H1 (cell line): ENCODE data around the gene SCAPER. TPM values are rescaled to one million over a fixed set of nuclear protein-coding genes. Genes with fewer than 3 reads are reported as not detected.

ENCODE experiments used
- CTCF ChIA-PET: fragments of 300-600 bp; sonication (Branson Sonifier 250); formaldehyde crosslinking; loops from one replicate; lab custom pipeline; 2021; ENCODE audit not compliant: partially characterized antibody; lab: Charles Lee
- POLR2A ChIA-PET: fragments of 300-600 bp; sonication (Branson Sonifier 250); formaldehyde crosslinking; loops from one replicate; lab custom pipeline; 2021; ENCODE audit warnings: inconsistent platforms; ENCODE audit not compliant: partially characterized antibody; lab: Charles Lee
- DNase-seq, 2 experiments: peaks; one replicate each; pipeline versions ENCODE4 v3.0.0 to v3.0.0-alpha.2; 2010 to 2022; ENCODE audit warnings: low spot score in 2 of 2, low read depth in 1 of 2, mixed read lengths in 1 of 2
- FAIRE-seq: peaks from 2 replicates; lab custom pipeline; 2011; peaks lifted over from hg19 to GRCh38; lab: Jason Lieb, UNC
- H2AFZ ChIP-seq: 2 replicates; pipeline ENCODE4 v1.8.1; 2012; ENCODE audit warnings: low read length, inconsistent platforms
- H2AK5ac ChIP-seq: 2 replicates; pipeline ENCODE4 v1.6.1; 2013; ENCODE audit warnings: low read depth, low read length
- H2BK120ac ChIP-seq: replicated peaks from 2 replicates; pipeline ENCODE3; 2013; ENCODE audit warnings: low read depth, low read length, inconsistent platforms
- H2BK12ac ChIP-seq: 2 replicates; pipeline ENCODE4 v1.6.1; 2013; ENCODE audit warnings: low read depth, low read length
- H2BK15ac ChIP-seq: 2 replicates; pipeline ENCODE4 v1.6.1; 2013; ENCODE audit warnings: low read length
- H2BK20ac ChIP-seq: 2 replicates; pipeline ENCODE4 v1.6.1; 2013; ENCODE audit warnings: low read length
- H2BK5ac ChIP-seq: 2 replicates; pipeline ENCODE4 v1.6.1; 2013; ENCODE audit warnings: low read depth, low read length
- H3K14ac ChIP-seq: 2 replicates; pipeline ENCODE4 v1.6.1; 2013; ENCODE audit warnings: inconsistent platforms; ENCODE audit not compliant: insufficient read length
- H3K18ac ChIP-seq: 2 replicates; pipeline ENCODE4 v1.6.1; 2013; ENCODE audit warnings: low read length; ENCODE audit errors: extremely low read depth
- H3K23ac ChIP-seq: 2 replicates; pipeline ENCODE4 v1.6.1; 2013; ENCODE audit warnings: inconsistent platforms; ENCODE audit not compliant: insufficient read length
- H3K23me2 ChIP-seq: 2 replicates; pipeline ENCODE4 v1.6.1; 2013; ENCODE audit warnings: low read depth, low read length
- H3K27ac ChIP-seq: 2 replicates; pipeline ENCODE4 v1.6.1; 2011; ENCODE audit warnings: low read depth, low read length, inconsistent platforms
- H3K27me3 ChIP-seq, 4 experiments: replicated peaks in 1 of 4; 1 replicate in 1 of 4; 2 replicates in 3 of 4; pipeline versions ENCODE4 v1.6.1 to v1.8.1; 2011 to 2013; ENCODE audit warnings: low read length in 3 of 4, mild to moderate bottlenecking in 3 of 4, inconsistent platforms in 2 of 4, mixed read lengths in 2 of 4, moderate library complexity in 1 of 4; ENCODE audit not compliant: control insufficient read depth in 3 of 4, insufficient read depth in 3 of 4; ENCODE audit errors: extremely low read depth in 1 of 4
- H3K36me3 ChIP-seq, 4 experiments: 2 replicates each; pipeline versions ENCODE4 v1.6.1 to v1.8.1; 2011 to 2013; ENCODE audit warnings: mild to moderate bottlenecking in 4 of 4, low read length in 3 of 4, moderate library complexity in 2 of 4, control low read depth in 1 of 4, inconsistent platforms in 1 of 4; ENCODE audit not compliant: insufficient read depth in 4 of 4, control insufficient read depth in 2 of 4
- H3K4ac ChIP-seq: replicated peaks from 2 replicates; pipeline ENCODE3; 2013; ENCODE audit warnings: low read length, low read depth, mixed read lengths, inconsistent platforms; ENCODE audit not compliant: insufficient read length
- H3K4me1 ChIP-seq, 4 experiments: replicated peaks in 1 of 4; 1 replicate in 1 of 4; 2 replicates in 3 of 4; pipeline versions ENCODE4 v1.6.1 to v1.8.1; 2011 to 2013; ENCODE audit warnings: low read length in 3 of 4, inconsistent platforms in 2 of 4, mixed read lengths in 1 of 4; ENCODE audit not compliant: insufficient read depth in 4 of 4, control insufficient read depth in 3 of 4
- H3K4me2 ChIP-seq, 2 experiments: 2 replicates each; pipeline versions ENCODE4 v1.6.1 to v1.8.1; 2011 to 2013; ENCODE audit warnings: low read depth in 2 of 2, low read length in 2 of 2, control low read depth in 1 of 2, inconsistent platforms in 1 of 2, mild to moderate bottlenecking in 1 of 2; ENCODE audit not compliant: insufficient read depth in 1 of 2
- H3K4me3 ChIP-seq, 4 experiments: fragments of 200-600, 300-600 bp in 1 of 4; sonication (generic), shearing (Covaris generic), sonication (Bioruptor Twin) in 1 of 4; 2 replicates each; pipeline versions ENCODE4 v1.5.1 to v1.8.1; 2011 to 2016; ENCODE audit warnings: low read length in 4 of 4, low read depth in 3 of 4, control low read depth in 2 of 4, inconsistent platforms in 2 of 4, mild to moderate bottlenecking in 2 of 4, mixed read lengths in 1 of 4, moderate library complexity in 1 of 4; ENCODE audit not compliant: insufficient read depth in 2 of 4; ENCODE audit errors: extremely low read depth in 1 of 4
- H3K56ac ChIP-seq: replicated peaks from 2 replicates; pipeline ENCODE3; 2013; ENCODE audit warnings: low read depth, mild to moderate bottlenecking, mixed read lengths, low read length, inconsistent platforms; ENCODE audit not compliant: insufficient read length
- H3K79me1 ChIP-seq: 2 replicates; pipeline ENCODE4 v1.6.1; 2013; ENCODE audit warnings: low read depth, low read length, control low read depth
- H3K79me2 ChIP-seq, 2 experiments: 2 replicates each; pipeline versions ENCODE4 v1.6.1 to v1.8.1; 2012 to 2013; ENCODE audit warnings: low read length in 2 of 2, mild to moderate bottlenecking in 2 of 2, inconsistent platforms in 1 of 2; ENCODE audit not compliant: insufficient read depth in 2 of 2, control insufficient read depth in 1 of 2
- H3K9ac ChIP-seq, 4 experiments: replicated peaks in 1 of 4; 1 replicate in 1 of 4; 2 replicates in 3 of 4; pipeline versions ENCODE4 v1.6.1 to v1.8.1; 2011 to 2013; ENCODE audit warnings: low read depth in 3 of 4, low read length in 3 of 4, control low read depth in 2 of 4, mild to moderate bottlenecking in 2 of 4, moderate library complexity in 2 of 4, inconsistent platforms in 1 of 4; ENCODE audit errors: extremely low read depth in 1 of 4
- H3K9me3 ChIP-seq, 2 experiments: 2 replicates each; pipeline versions ENCODE4 v1.6.1 to v1.8.1; 2012 to 2013; ENCODE audit warnings: mild to moderate bottlenecking in 2 of 2, moderate library complexity in 2 of 2, control low read depth in 1 of 2, inconsistent platforms in 1 of 2, low read depth in 1 of 2, low read length in 1 of 2, mixed read lengths in 1 of 2; ENCODE audit not compliant: insufficient read depth in 2 of 2
- H4K20me1 ChIP-seq, 2 experiments: replicated peaks in 1 of 2; 2 replicates each; pipeline versions ENCODE3 to v1.8.1; 2011 to 2013; ENCODE audit warnings: inconsistent platforms in 2 of 2, low read length in 2 of 2, mild to moderate bottlenecking in 1 of 2; ENCODE audit not compliant: insufficient read depth in 2 of 2, control insufficient read depth in 1 of 2
- H4K5ac ChIP-seq: 2 replicates; pipeline ENCODE4 v1.6.1; 2013; ENCODE audit warnings: low read length, low read depth, mixed read lengths, inconsistent platforms; ENCODE audit not compliant: insufficient read length
- H4K8ac ChIP-seq: 2 replicates; pipeline ENCODE4 v1.8.0; 2013; ENCODE audit warnings: mild to moderate bottlenecking, moderate library complexity, low read length, inconsistent platforms; ENCODE audit not compliant: insufficient read depth; ENCODE audit errors: extremely low read depth
- H4K91ac ChIP-seq: replicated peaks from 2 replicates; pipeline ENCODE3; 2013; ENCODE audit warnings: low read length, mixed read lengths, inconsistent platforms; ENCODE audit not compliant: insufficient read length
- NANOG ChIP-seq: IDR thresholded peaks from 2 replicates; pipeline ENCODE4 v1.6.1; 2011; ENCODE audit warnings: low read length, low read depth, mild to moderate bottlenecking, inconsistent platforms; ENCODE audit not compliant: insufficient read depth, poor library complexity, severe bottlenecking
- SIX5 ChIP-seq: IDR thresholded peaks from 2 replicates; pipeline ENCODE4 v1.6.1; 2011; ENCODE audit warnings: mild to moderate bottlenecking, low read depth, low read length
- TEAD4 ChIP-seq: IDR thresholded peaks from 2 replicates; pipeline ENCODE4 v1.6.1; 2012; ENCODE audit warnings: low read depth, low read length, inconsistent platforms, mixed read lengths
- polyA plus RNA-seq, 7 experiments: library from polyadenylated mRNA; depleted of rRNA in 3 of 7; stranded (reverse) in 5 of 7; unstranded in 2 of 7; fragments of >200 nt in 5 of 7; fragments of 200-250 nt in 2 of 7; gene quantifications; 1 replicate in 5 of 7; 2 replicates in 1 of 7; 4 replicates in 1 of 7; pipeline versions ENCODE4 v1.2.1 to v1.2.3, GENCODE V29; 2011 to 2013; ENCODE audit warnings: missing spikeins in 2 of 7, mixed read lengths in 2 of 7
- total RNA-seq: library from RNA; stranded (reverse); fragmentation: NEBNext Ultra II Directional; extraction: Animal tissue kit (Norgen Biotek cat#: 25700); gene quantifications from 2 replicates; pipeline ENCODE4 v1.2.1, GENCODE V29; 2021

The SCAPER gene
- total and polyA plus RNA-seq, 2 of the 8 experiments (the other 6 are each of a cell fraction or from before 2014, with no cell fraction given), result 1.6 to 6.8 TPM

DNA sequence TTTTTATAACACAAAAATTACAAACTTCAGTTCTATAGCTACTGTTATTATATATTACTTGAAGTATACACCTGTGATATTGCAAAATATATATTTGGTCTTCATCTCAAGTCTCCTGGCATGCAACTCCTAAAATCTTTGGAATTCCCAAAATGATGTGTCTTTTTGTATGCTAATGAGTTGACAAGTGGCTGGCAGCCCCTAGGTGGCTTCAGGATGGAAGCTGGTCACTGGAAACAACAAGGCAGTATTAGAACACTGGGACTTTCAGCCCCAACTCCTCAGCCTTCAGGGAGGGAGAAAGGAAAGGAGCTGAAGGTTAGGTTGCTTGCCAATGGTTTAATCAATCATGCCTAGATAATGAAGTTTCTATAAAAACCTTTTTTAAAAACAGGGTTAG is 112.0 kb downstream of the SCAPER start:
- Histone ChIP-seq H4K20me1 (no peaks in the 10 kb centered on the region), H3K23me2 (no peaks in the 10 kb centered on the region), H3K14ac (no peak overlapping the region), H2BK5ac (0 out of 2 replicates have a peak overlapping the region, but pooled peaks have one; percentile 50), H3K4me1 (peaks cover 0 to 6% (median 2%) of the 10 kb centered on the region in 4 experiments; a peak in 3 of 7 replicates), H3K79me2 (no peaks in the 10 kb centered on the region), H3K27ac (no peak overlapping the region), H3K56ac (no peak overlapping the region), H2BK120ac (no peak overlapping the region), H3K79me1 (no peaks in the 10 kb centered on the region), H2AK5ac (no peak overlapping the region), H2BK12ac (no peak overlapping the region; the same call in 1 of the 2 replicates), H3K4me3 (no peak overlapping the region; a peak in 1 of 8 replicates), H3K27me3 (no peaks in the 10 kb centered on the region), H3K9me3 (no peaks in the 10 kb centered on the region), H4K5ac (no peak overlapping the region), H3K23ac (no peak overlapping the region), H3K18ac (no peak overlapping the region; the same call in 1 of the 2 replicates), H2AFZ (no peak overlapping the region), H3K4ac (no peak overlapping the region), H3K4me2 (no peak overlapping the region), H3K36me3 (no peaks in the 10 kb centered on the region), H2BK20ac (no peak overlapping the region), H4K8ac (no peak overlapping the region), H4K91ac (no peak overlapping the region), H3K9ac (no peak overlapping the region), H2BK15ac (no peak overlapping the region)
- FAIRE-seq, result peak; percentile 52
- DNase-seq, result no peak
- POLR2A ChIA-PET, result interaction anchor here (1.1 to 2.0 kb wide), 2 partner anchors 11 to 13 kb away, joined by 3 to 6 read pairs; no protein-coding TSS in a partner anchor
- CTCF ChIA-PET, result interaction anchor here (1.0 to 2.4 kb wide), 3 partner anchors 11 to 460 kb away, joined by 4 to 5 read pairs (median 5); no protein-coding TSS in a partner anchor
- TF ChIP-seq TEAD4 (peak; percentile 49; the same call in 1 of the 2 replicates), NANOG (peak; percentile 75), SIX5 (no peak)
